Loucy (cell line): ENCODE data around the gene RAI14.

Source experiments
- EZH2phosphoT487 ChIP-seq: fragments of 200-600 bp; IDR thresholded peaks from 2 replicates; pipeline ENCODE4 v1.6.1; 2018; ENCODE audit warnings: antibody characterized with exemption, mild to moderate bottlenecking, moderate library complexity, borderline replicate concordance
- TF ChIP-seq, protein P1 (sequence below): fragments of 200-600 bp; sonication (generic); conservative IDR thresholded peaks from 2 replicates; pipeline ENCODE4 v1.5.1; 2014; ENCODE audit warnings: mild to moderate bottlenecking, antibody characterized with exemption, low read length

DNA sequence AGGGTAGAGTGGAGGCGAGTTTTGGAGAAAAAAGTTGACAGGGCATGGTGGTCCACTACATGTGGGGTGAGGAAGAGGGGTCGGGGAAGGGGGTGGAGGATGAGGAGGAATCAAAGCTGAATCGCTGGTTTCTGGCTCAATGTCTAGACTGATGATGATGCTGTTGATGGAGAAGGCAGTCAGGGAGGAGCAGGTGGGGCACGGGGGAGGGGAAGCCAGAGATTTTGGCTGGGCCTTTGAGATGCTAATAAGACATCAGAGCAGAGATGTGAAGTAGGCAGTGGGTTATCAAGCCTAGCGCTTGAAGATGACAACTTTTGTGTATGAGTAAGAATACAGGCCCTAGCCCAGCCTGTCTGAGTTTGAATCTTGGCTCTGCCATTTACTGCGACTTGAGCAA, 150.4 kb downstream of the RAI14 start:
- TF ChIP-seq, protein P1, sequence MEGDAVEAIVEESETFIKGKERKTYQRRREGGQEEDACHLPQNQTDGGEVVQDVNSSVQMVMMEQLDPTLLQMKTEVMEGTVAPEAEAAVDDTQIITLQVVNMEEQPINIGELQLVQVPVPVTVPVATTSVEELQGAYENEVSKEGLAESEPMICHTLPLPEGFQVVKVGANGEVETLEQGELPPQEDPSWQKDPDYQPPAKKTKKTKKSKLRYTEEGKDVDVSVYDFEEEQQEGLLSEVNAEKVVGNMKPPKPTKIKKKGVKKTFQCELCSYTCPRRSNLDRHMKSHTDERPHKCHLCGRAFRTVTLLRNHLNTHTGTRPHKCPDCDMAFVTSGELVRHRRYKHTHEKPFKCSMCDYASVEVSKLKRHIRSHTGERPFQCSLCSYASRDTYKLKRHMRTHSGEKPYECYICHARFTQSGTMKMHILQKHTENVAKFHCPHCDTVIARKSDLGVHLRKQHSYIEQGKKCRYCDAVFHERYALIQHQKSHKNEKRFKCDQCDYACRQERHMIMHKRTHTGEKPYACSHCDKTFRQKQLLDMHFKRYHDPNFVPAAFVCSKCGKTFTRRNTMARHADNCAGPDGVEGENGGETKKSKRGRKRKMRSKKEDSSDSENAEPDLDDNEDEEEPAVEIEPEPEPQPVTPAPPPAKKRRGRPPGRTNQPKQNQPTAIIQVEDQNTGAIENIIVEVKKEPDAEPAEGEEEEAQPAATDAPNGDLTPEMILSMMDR, result no peak
- TF ChIP-seq EZH2phosphoT487, result no peak
